Tibial nerve (tissue), 4 donors: ENCODE results near the gene TAF1. TPM values are rescaled to one million over a fixed set of nuclear protein-coding genes. Genes with fewer than 3 reads are reported as not detected.

Source experiments
- DNase-seq, 2 donors: peaks; one replicate each; pipeline ENCODE4 v3.0.0-alpha.2; 2019; ENCODE audit warnings: low spot score in 2 of 2
- H3K27ac ChIP-seq, 4 donors: fragments of 200-600 bp; sonication (generic) in 3 of 4; one replicate each; pipeline ENCODE4 v1.5.1; 2017 to 2019; ENCODE audit warnings: mild to moderate bottlenecking in 1 of 4
- H3K27me3 ChIP-seq, 2 donors: fragments of 200-600 bp; sonication (generic) in 1 of 2; one replicate each; pipeline versions ENCODE4 v1.5.1 to v1.6.0; 2017 to 2019
- H3K36me3 ChIP-seq, 3 donors: fragments of 200-600 bp; sonication (generic); one replicate each; pipeline ENCODE4 v1.5.1; 2018 to 2019
- H3K4me1 ChIP-seq, 4 donors: fragments of 200-600 bp; sonication (generic) in 3 of 4; one replicate each; pipeline ENCODE4 v1.5.1; 2017 to 2019
- H3K4me3 ChIP-seq, 4 donors: fragments of 200-600 bp; sonication (generic) in 3 of 4; one replicate each; pipeline ENCODE4 v1.5.1; 2017 to 2019; ENCODE audit warnings: mild to moderate bottlenecking in 1 of 4, moderate library complexity in 1 of 4
- H3K9me3 ChIP-seq, 4 donors: fragments of 200-600 bp; sonication (generic) in 3 of 4; one replicate each; pipeline ENCODE4 v1.5.1; 2017 to 2019
- EP300 ChIP-seq, 2 donors: sonication (generic); formaldehyde crosslinking; IDR thresholded peaks; one replicate each; pipeline ENCODE4 v1.6.1; 2017; ENCODE audit warnings: antibody characterized with exemption in 2 of 2, mild to moderate bottlenecking in 1 of 2
- POLR2A ChIP-seq, 2 donors: fragments of 450-650 bp; IDR thresholded peaks; one replicate each; pipeline ENCODE4 v1.6.1; 2017; ENCODE audit warnings: antibody characterized with exemption in 2 of 2, mild to moderate bottlenecking in 2 of 2, moderate library complexity in 2 of 2
- WGBS, 2 donors: methylation state at CpG; one replicate each; pipeline ENCODE4 v1.1.5; 2018; 5-methylcytosine and 5-hydroxymethylcytosine counted together
- total RNA-seq, 4 donors: library from RNA; depleted of rRNA; stranded (reverse); fragments of >200 nt; gene quantifications; one replicate each; pipeline ENCODE4 v1.1.0, GENCODE V29; 2016
- TF ChIP-seq, protein P1 (sequence below), 5 experiments: fragments of 200-600 bp in 3 of 5; fragments of 450-650 bp in 2 of 5; sonication (generic) in 3 of 5; IDR thresholded peaks; one replicate each; pipeline ENCODE4 v1.5.1; 2016 to 2019; ENCODE audit warnings: antibody characterized with exemption in 5 of 5, mild to moderate bottlenecking in 3 of 5, moderate library complexity in 2 of 5

The TAF1 gene
- total RNA-seq, 4 donors from 2014 or later = 49.6 to 75.6 (median 69.9) TPM

DNA sequence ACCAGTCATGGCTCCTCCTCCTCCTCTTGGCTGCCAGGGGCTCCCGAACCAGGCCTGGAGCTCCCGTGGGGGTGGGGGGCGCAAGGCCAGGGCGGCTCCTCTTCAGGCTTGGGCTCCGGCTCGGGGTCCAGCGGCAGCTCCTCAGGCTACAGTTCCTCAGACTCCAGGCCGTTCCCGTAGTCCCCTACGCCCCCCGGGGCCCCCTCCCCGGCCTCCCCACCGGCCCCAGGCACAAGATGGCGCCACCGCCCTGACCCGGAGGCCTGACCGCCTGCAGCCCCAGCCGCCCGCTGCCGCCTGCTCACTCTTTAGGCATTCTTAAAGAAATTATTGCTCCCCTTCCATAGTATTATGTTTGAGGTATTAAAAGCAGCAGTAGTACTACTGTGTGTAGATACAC is 54.5 kb downstream of the TAF1 start:
- no peak overlapping the region for H3K27ac ChIP-seq
- WGBS, 2 donors = 80 to 89% methylated on average over 11 to 20 of the region's 20 CpGs
- DNase-seq = no peak
- H3K4me1 ChIP-seq = no peaks in the 10 kb centered on the region
- H3K27me3 ChIP-seq = no peaks in the 10 kb centered on the region
- no peak overlapping the region for H3K4me3 ChIP-seq
- TF ChIP-seq EP300 (IDR thresholded peaks at IDR 0.05) (no peak), POLR2A (IDR thresholded peaks at IDR 0.05) (no peak)
- TF ChIP-seq, protein P1, sequence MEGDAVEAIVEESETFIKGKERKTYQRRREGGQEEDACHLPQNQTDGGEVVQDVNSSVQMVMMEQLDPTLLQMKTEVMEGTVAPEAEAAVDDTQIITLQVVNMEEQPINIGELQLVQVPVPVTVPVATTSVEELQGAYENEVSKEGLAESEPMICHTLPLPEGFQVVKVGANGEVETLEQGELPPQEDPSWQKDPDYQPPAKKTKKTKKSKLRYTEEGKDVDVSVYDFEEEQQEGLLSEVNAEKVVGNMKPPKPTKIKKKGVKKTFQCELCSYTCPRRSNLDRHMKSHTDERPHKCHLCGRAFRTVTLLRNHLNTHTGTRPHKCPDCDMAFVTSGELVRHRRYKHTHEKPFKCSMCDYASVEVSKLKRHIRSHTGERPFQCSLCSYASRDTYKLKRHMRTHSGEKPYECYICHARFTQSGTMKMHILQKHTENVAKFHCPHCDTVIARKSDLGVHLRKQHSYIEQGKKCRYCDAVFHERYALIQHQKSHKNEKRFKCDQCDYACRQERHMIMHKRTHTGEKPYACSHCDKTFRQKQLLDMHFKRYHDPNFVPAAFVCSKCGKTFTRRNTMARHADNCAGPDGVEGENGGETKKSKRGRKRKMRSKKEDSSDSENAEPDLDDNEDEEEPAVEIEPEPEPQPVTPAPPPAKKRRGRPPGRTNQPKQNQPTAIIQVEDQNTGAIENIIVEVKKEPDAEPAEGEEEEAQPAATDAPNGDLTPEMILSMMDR (IDR thresholded peaks at IDR 0.05) = no peak
- no peaks in the 10 kb centered on the region for H3K9me3 ChIP-seq
- H3K36me3 ChIP-seq = peaks cover 0 to 56% (median 0%) of the 10 kb centered on the region in 3 donors

DNA sequence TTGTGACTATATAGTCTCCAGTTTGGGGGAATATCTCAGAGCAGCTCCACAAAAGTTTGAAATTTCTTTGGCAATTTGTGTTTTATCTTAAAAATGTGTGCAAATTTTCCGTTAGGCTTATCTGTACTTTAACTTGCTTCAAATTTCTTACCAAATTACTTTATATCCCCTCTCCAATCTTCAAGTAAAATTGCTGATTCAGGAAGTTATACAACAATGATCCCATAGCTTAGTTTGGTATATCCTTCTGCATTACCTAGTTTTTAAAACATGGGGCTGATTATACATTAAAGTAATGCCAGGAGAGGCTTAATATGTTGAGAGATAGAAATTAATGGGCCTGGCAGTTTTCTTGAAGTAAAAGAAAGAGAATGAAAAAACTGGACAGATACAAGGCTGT is 66.6 kb downstream of the TAF1 start:
- WGBS, 2 donors = 77 to 80% methylated on average over 1 of the region's 1 CpG
- H3K36me3 ChIP-seq = peaks cover 0 to 13% (median 0%) of the 10 kb centered on the region in 3 donors
- H3K4me1 ChIP-seq = no peaks in the 10 kb centered on the region
- no peak for TF ChIP-seq POLR2A (IDR thresholded peaks at IDR 0.05)
- no peak for TF ChIP-seq EP300 (IDR thresholded peaks at IDR 0.05)
- TF ChIP-seq, protein P1 (IDR thresholded peaks at IDR 0.05) = no peak
- no peaks in the 10 kb centered on the region for H3K27me3 ChIP-seq
- DNase-seq = no peak
- no peak overlapping the region for H3K27ac ChIP-seq
- no peak overlapping the region for H3K4me3 ChIP-seq
- H3K9me3 ChIP-seq = no peaks in the 10 kb centered on the region

DNA sequence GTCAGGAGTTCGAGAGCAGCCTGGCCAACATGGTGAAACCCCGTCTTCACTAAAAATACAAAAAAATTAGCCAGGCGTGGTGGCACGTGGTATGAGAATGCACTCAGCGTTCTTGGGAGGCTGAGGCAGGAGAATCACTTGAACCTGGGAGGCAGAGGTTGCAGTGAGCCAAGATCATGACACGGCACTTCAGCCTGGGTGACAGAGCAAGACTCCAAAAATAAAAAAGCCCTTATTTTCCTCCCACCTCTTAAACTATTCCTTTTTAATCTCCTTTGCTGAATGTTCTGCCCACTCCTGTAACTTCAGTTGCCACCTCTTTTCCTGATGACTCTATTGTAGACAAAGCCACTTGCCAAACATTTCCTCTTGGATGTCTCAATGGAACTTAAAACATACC is 72.6 kb downstream of the TAF1 start:
- Histone ChIP-seq H3K4me1 (no peaks in the 10 kb centered on the region), H3K9me3 (no peaks in the 10 kb centered on the region), H3K27ac (peak overlapping the region in 1 of 4 donors; percentile 33), H3K27me3 (no peaks in the 10 kb centered on the region), H3K4me3 (no peak overlapping the region), H3K36me3 (peaks cover 0 to 15% (median 0%) of the 10 kb centered on the region in 3 donors)
- 83 to 90% methylated on average over 5 to 6 of the region's 6 CpGs for WGBS, 2 donors
- TF ChIP-seq POLR2A (IDR thresholded peaks at IDR 0.05) (no peak), EP300 (IDR thresholded peaks at IDR 0.05) (no peak)
- TF ChIP-seq, protein P1 (IDR thresholded peaks at IDR 0.05) = no peak
- no peak for DNase-seq

DNA sequence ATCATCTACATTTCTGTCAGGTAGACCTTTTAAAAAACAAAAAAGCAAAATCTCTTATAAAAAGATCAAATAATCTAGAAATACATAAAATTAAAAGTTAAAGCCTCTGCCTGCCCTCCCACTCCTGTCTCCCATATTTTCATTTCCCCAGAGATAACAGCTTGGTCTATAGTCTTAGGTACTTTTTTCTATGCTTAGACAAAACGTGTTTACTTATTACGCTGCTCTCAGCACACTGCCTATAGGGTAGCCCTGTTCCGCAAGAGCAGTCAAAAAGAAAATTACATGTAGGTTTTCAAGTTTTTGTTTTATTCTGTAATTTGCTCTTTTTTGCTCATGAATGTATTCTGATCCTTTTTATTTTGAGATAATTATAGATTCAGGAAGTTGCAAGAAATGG is 73.3 kb downstream of the TAF1 start:
- Histone ChIP-seq H3K27me3 (no peaks in the 10 kb centered on the region), H3K4me1 (no peaks in the 10 kb centered on the region), H3K36me3 (peaks cover 0 to 19% (median 0%) of the 10 kb centered on the region in 3 donors), H3K9me3 (no peaks in the 10 kb centered on the region), H3K4me3 (no peak overlapping the region), H3K27ac (peak overlapping the region in 1 of 4 donors; percentile 33)
- WGBS, 2 donors = 81 to 92% methylated on average over 3 of the region's 3 CpGs
- DNase-seq = no peak
- TF ChIP-seq, protein P1 (IDR thresholded peaks at IDR 0.05) = no peak
- TF ChIP-seq EP300 (IDR thresholded peaks at IDR 0.05) (no peak), POLR2A (IDR thresholded peaks at IDR 0.05) (no peak)

DNA sequence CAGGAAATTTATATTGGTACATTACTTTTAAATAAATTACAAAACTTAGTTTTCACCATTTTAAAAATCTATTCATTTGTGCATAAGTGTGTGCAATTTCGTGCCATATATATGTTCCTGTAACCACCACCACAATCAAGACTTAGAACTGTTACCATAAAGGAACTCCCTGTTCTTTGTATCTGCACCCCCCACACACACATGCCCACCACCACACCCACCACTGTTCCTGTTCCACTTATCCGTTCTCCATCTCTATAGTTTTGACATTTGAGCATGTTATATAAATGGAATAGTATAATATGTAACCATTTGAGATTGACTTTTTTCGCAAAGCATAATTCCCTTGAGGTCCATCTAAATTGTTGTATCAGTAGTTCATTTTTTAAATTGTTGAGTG is 73.7 kb downstream of the TAF1 start:
- Histone ChIP-seq H3K4me1 (no peaks in the 10 kb centered on the region), H3K4me3 (no peak overlapping the region), H3K36me3 (peaks cover 0 to 24% (median 0%) of the 10 kb centered on the region in 3 donors), H3K27me3 (no peaks in the 10 kb centered on the region), H3K9me3 (no peaks in the 10 kb centered on the region), H3K27ac (peak overlapping the region in 1 of 4 donors; percentile 33)
- WGBS, 2 donors = 63 to 77% methylated on average over 3 of the region's 3 CpGs
- no peak for TF ChIP-seq POLR2A (IDR thresholded peaks at IDR 0.05)
- TF ChIP-seq, protein P1 (IDR thresholded peaks at IDR 0.05) = no peak
- TF ChIP-seq EP300 (IDR thresholded peaks at IDR 0.05) = peak in 1 of 2 donors; percentile 10
- DNase-seq = no peak
